ENCODE results near the gene DUOX1.

GRCh38 chr15:45186771-45187577 lies 57.2 kb downstream of the DUOX1 start:
- TF ChIP-seq, protein P1, sequence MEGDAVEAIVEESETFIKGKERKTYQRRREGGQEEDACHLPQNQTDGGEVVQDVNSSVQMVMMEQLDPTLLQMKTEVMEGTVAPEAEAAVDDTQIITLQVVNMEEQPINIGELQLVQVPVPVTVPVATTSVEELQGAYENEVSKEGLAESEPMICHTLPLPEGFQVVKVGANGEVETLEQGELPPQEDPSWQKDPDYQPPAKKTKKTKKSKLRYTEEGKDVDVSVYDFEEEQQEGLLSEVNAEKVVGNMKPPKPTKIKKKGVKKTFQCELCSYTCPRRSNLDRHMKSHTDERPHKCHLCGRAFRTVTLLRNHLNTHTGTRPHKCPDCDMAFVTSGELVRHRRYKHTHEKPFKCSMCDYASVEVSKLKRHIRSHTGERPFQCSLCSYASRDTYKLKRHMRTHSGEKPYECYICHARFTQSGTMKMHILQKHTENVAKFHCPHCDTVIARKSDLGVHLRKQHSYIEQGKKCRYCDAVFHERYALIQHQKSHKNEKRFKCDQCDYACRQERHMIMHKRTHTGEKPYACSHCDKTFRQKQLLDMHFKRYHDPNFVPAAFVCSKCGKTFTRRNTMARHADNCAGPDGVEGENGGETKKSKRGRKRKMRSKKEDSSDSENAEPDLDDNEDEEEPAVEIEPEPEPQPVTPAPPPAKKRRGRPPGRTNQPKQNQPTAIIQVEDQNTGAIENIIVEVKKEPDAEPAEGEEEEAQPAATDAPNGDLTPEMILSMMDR (conservative IDR thresholded peaks at IDR 0.05 in 1 of 2, IDR thresholded peaks at IDR 0.05 in 1 of 2; ENCODE audit: low read depth in 1 of 2, low read length in 2 of 2) = no peak
- TF ChIP-seq EZH2 (IDR thresholded peaks at IDR 0.05; ENCODE audit: low read length, missing control alignments) = peak; percentile 77
